HEK293 (cell line): Measurements from ENCODE around the gene CHSY1.

ENCODE experiments used
- CTCF ChIA-PET: fragments of 350-600 bp; formaldehyde crosslinking; extraction: SDS; loops from one replicate; lab custom pipeline; 2021; ENCODE audit warnings: antibody characterized with exemption; lab: Yijun Ruan, JAX
- POLR2A ChIA-PET: fragments of 300-600 bp; formaldehyde crosslinking; extraction: SDS; loops from one replicate; lab custom pipeline; 2020; ENCODE audit warnings: antibody characterized with exemption, inconsistent platforms; lab: Yijun Ruan, JAX
- H3K27ac ChIP-seq: fragments of 200-500 bp; sonication (Bioruptor generic); 2 replicates; pipeline ENCODE4 v1.5.1; 2014; ENCODE audit warnings: low read depth, low read length, control low read depth, inconsistent platforms; ENCODE audit errors: extremely low read depth
- H3K36me3 ChIP-seq, 2 experiments: fragments of 200-500 bp in 1 of 2; sonication (Bioruptor generic) in 1 of 2; 1 replicate in 1 of 2; 2 replicates in 1 of 2; pipeline ENCODE4 v1.5.1; 2014 to 2017; ENCODE audit warnings: inconsistent platforms in 2 of 2, low read length in 2 of 2; ENCODE audit not compliant: control insufficient read depth in 2 of 2, insufficient read depth in 1 of 2
- H3K4me1 ChIP-seq: fragments of 200-500 bp; sonication (Bioruptor generic); 2 replicates; pipeline ENCODE4 v1.5.1; 2014; ENCODE audit warnings: mild to moderate bottlenecking, low read length, inconsistent platforms; ENCODE audit not compliant: control insufficient read depth, insufficient read depth
- H3K4me3 ChIP-seq: 2 replicates; pipeline ENCODE4 v1.5.1; 2011; ENCODE audit warnings: low read depth, mild to moderate bottlenecking, control low read depth, low read length, moderate library complexity
- H3K9me3 ChIP-seq: fragments of 200-500 bp; sonication (Bioruptor generic); 2 replicates; pipeline ENCODE4 v1.5.1; 2014; ENCODE audit warnings: low read depth, low read length, inconsistent platforms; ENCODE audit not compliant: control insufficient read depth, insufficient read depth
- EGR2 ChIP-seq: fragments of 450-650 bp; formaldehyde crosslinking; IDR thresholded peaks from 2 replicates; pipeline ENCODE4 v1.5.1; 2016; ENCODE audit warnings: low read depth, missing biosample characterization, missing genetic modification characterization
- GLIS1 ChIP-seq: fragments of 450-650 bp; formaldehyde crosslinking; IDR thresholded peaks from 2 replicates; pipeline ENCODE4 v1.5.1; 2016; ENCODE audit warnings: missing biosample characterization, missing genetic modification characterization
- INSM2 ChIP-seq: fragments of 450-650 bp; formaldehyde crosslinking; IDR thresholded peaks from 2 replicates; pipeline ENCODE4 v1.5.1; 2016; ENCODE audit warnings: missing biosample characterization, missing genetic modification characterization
- KLF8 ChIP-seq: fragments of 450-650 bp; formaldehyde crosslinking; IDR thresholded peaks from 2 replicates; pipeline ENCODE4 v1.5.1; 2016; ENCODE audit warnings: missing biosample characterization, missing genetic modification characterization
- KLF9 ChIP-seq: fragments of 450-650 bp; formaldehyde crosslinking; IDR thresholded peaks from 2 replicates; pipeline ENCODE4 v1.5.1; 2016; ENCODE audit warnings: missing biosample characterization, missing genetic modification characterization, low read depth
- REST ChIP-seq: fragments of 450-650 bp; formaldehyde crosslinking; IDR thresholded peaks from 2 replicates; pipeline ENCODE4 v1.5.1; 2016; ENCODE audit warnings: missing biosample characterization, missing genetic modification characterization
- SETDB1 ChIP-seq: IDR thresholded peaks from one replicate; pipeline ENCODE4 v1.6.1; 2017; ENCODE audit warnings: mild to moderate bottlenecking, low read length, moderate library complexity, mixed read lengths; ENCODE audit not compliant: insufficient read length
- ZBTB44 ChIP-seq: fragments of 450-650 bp; IDR thresholded peaks from 2 replicates; pipeline ENCODE4 v1.5.1; 2018; ENCODE audit warnings: missing biosample characterization, mild to moderate bottlenecking, missing genetic modification characterization
- ZBTB49 ChIP-seq: fragments of 450-650 bp; formaldehyde crosslinking; IDR thresholded peaks from 2 replicates; pipeline ENCODE4 v1.5.1; 2016; ENCODE audit warnings: missing biosample characterization, missing genetic modification characterization, low read depth
- ZEB2 ChIP-seq: fragments of 450-650 bp; formaldehyde crosslinking; IDR thresholded peaks from 2 replicates; pipeline ENCODE4 v1.5.1; 2016; ENCODE audit warnings: missing biosample characterization, missing genetic modification characterization
- ZFHX2 ChIP-seq: fragments of 450-650 bp; formaldehyde crosslinking; conservative IDR thresholded peaks from 2 replicates; pipeline ENCODE4 v1.5.1; 2016; ENCODE audit warnings: missing biosample characterization, missing genetic modification characterization
- ZIC2 ChIP-seq: fragments of 450-650 bp; formaldehyde crosslinking; IDR thresholded peaks from 2 replicates; pipeline ENCODE4 v1.5.1; 2016; ENCODE audit warnings: missing biosample characterization, missing genetic modification characterization
- ZNF341 ChIP-seq: fragments of 450-650 bp; formaldehyde crosslinking; IDR thresholded peaks from 2 replicates; pipeline ENCODE4; 2016; ENCODE audit warnings: low read depth, missing biosample characterization, missing genetic modification characterization
- ZNF404 ChIP-seq: fragments of 450-650 bp; formaldehyde crosslinking; IDR thresholded peaks from 2 replicates; pipeline ENCODE4 v1.5.1; 2017; ENCODE audit warnings: missing biosample characterization, missing genetic modification characterization
- ZNF501 ChIP-seq: fragments of 450-650 bp; formaldehyde crosslinking; IDR thresholded peaks from 2 replicates; pipeline ENCODE4 v1.5.1; 2016; ENCODE audit warnings: missing biosample characterization, missing genetic modification characterization
- ZNF510 ChIP-seq: fragments of 450-650 bp; formaldehyde crosslinking; IDR thresholded peaks from 2 replicates; pipeline ENCODE4 v1.5.1; 2018; ENCODE audit warnings: mild to moderate bottlenecking, missing genetic modification characterization, missing biosample characterization; ENCODE audit not compliant: insufficient replicate concordance
- ZNF548 ChIP-seq: fragments of 450-650 bp; formaldehyde crosslinking; IDR thresholded peaks from 2 replicates; pipeline ENCODE4 v1.5.1; 2016; ENCODE audit warnings: missing biosample characterization, missing genetic modification characterization
- ZNF561 ChIP-seq: fragments of 450-650 bp; IDR thresholded peaks from 2 replicates; pipeline ENCODE4 v1.5.1; 2018; ENCODE audit warnings: missing biosample characterization, missing genetic modification characterization, borderline replicate concordance
- ZNF777 ChIP-seq: fragments of 450-650 bp; formaldehyde crosslinking; IDR thresholded peaks from 2 replicates; pipeline ENCODE4 v1.5.1; 2017; ENCODE audit warnings: missing biosample characterization, missing genetic modification characterization, borderline replicate concordance

The CHSY1 gene

DNA sequence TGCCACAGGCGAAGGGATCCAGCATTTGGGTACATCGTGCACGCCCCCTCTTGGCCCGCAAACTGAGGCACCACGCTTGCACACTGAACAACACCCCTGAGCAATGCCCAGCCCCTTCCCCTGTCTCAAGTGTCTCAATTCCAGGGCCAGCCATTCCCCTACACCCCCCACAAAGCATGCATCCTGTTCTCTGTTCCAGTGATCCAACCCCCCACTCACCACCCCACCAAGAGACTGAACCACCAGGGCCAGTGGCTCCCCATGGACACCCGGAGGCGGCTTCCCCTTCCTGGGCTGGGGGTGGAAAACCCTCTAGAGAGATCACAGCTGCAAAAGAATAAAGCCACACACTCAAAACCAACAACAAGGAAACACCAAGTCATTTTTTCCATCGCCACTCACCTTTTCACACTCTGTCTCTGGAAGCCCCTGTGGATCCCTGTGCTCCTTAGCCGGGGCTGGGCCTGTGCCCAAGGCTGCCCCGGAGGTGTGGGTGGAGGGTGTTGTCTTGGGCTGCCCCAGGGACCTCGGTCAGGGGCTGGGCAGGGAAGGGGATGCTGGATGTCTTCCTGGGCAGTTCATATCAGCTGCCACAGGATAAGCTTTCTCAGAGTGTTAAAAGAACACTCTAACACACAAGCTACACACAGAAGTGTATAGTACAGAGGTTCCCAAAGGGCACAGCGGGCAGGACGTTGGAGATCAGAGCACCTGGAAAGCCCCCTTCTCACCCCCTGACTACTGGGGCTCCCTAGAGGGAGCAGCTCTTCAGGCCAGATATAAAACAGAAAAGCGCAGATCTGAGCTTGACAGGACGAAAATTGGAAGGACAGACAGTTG, 92.5 kb downstream of the CHSY1 start:
- TF ChIP-seq ZFHX2 (tag by site-specific recombination) (peak; percentile 43; the same call in 1 of the 2 replicates), ZEB2 (tag by site-specific recombination) (no peak), ZNF548 (no peak), ZIC2 (tag by site-specific recombination) (peak; percentile 32; the same call in 1 of the 2 replicates), ZNF777 (tag by site-specific recombination) (no peak), ZBTB49 (tag by site-specific recombination) (no peak), KLF8 (no peak), ZNF501 (tag by site-specific recombination) (no peak), EGR2 (tag by site-specific recombination) (peak; percentile 50; the same call in 1 of the 2 replicates), ZNF341 (tag by site-specific recombination) (no peak), GLIS1 (tag by site-specific recombination) (peak; percentile 82)
- Histone ChIP-seq H3K9me3 (no peaks in the 10 kb centered on the region), H3K4me1 (no peaks in the 10 kb centered on the region), H3K4me3 (no peak overlapping the region), H3K27ac (no peak overlapping the region), H3K36me3 (no peaks in the 10 kb centered on the region)
- ChIA-PET POLR2A (no interaction called here), CTCF (interaction anchor here (0.7 to 1.1 kb wide), 2 partner anchors 148 to 192 kb away, joined by 3 to 4 read pairs; no protein-coding TSS in a partner anchor)

DNA sequence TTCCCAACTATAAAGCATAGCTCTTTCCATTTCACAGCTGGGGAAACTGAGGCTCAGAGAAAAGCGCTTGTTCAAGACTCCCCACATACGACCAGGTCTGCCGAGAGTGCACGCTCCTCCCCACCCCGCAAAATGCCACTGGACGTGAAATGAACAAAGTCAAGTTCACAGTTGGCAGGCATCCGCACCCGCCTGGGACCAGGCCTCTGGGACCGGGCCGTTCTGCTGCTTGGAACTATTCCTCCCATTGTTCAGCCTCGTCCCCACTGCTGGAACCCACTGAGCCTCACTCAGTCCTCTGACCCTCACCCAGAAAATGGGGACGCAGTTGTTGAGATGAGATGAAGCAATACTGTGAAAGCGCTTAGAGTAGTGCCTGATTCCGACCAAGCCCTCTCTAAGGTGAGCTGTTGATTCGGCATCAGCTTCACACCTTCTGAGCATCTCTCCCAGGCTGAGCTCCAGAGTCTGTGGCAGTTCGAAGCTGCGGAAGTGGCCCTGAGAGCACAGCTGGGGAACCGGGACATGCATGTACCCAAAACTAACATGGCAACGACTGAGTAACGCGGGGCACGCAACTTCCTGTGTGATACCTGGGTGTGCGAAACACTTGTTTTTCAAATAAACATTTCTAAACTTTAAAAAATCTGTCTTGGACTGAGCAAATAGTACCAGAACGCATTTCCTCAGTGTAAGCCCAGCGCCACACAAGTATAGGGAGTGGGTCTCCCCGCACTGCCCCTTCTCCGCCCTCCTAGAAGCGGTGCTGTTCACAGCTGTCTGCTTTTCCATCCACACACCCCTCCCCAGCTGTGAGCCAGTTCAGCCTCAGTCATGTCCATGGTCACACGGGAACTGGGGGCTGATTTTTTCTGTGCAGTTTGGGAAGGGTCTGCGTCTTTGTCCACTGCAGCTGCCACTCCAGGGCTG, 93.4 kb downstream of the CHSY1 start:
- ChIA-PET POLR2A (no interaction called here), CTCF (interaction anchor here (0.6 kb wide), 1 partner anchor 155 kb away, joined by 3 read pairs; no protein-coding TSS in a partner anchor)
- no peak for TF ChIP-seq ZNF561 (tag by site-specific recombination)
- TF ChIP-seq ZNF341 (tag by site-specific recombination): 0 out of 2 replicates have a peak, but pooled peaks have one; percentile 18
- TF ChIP-seq ZBTB44 (tag by site-specific recombination): no peak
- no peak overlapping the region for H3K27ac ChIP-seq
- H3K4me3 ChIP-seq: no peak overlapping the region
- H3K4me1 ChIP-seq: no peaks in the 10 kb centered on the region
- H3K9me3 ChIP-seq: no peaks in the 10 kb centered on the region
- no peaks in the 10 kb centered on the region for H3K36me3 ChIP-seq

DNA sequence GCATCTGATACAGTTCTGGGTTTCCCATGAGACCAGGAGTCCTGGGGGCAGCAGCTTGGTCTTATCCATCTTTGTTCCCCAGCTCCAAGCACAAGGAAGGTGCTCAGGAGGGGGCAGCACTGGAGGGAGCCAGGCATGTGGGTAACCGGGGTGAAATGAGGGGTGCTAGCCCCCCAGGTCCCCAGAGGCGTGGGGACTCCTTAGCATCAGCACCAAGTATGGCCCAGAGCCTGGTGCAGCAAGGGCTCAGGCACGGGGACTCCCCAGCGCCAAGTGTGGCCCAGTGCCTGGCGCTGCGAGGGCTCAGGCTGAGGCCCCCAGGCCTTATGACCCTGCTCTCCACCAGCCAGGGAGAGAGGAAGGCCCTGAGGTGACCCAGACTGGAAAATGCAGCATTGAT, 94.1 kb downstream of the CHSY1 start:
- Histone ChIP-seq H3K9me3 (no peaks in the 10 kb centered on the region), H3K27ac (no peak overlapping the region), H3K4me3 (no peak overlapping the region), H3K36me3 (no peaks in the 10 kb centered on the region), H3K4me1 (no peaks in the 10 kb centered on the region)
- POLR2A ChIA-PET: no interaction called here
- CTCF ChIA-PET: no interaction called here
- TF ChIP-seq SETDB1 (no peak), KLF9 (tag by site-specific recombination) (no peak), REST (tag by site-specific recombination) (no peak), ZNF510 (tag by site-specific recombination) (no peak), ZNF404 (tag by site-specific recombination) (no peak), INSM2 (no peak)
